K562 (cell line): ENCODE data around the gene SLX4IP. TPM values are rescaled to one million over a fixed set of nuclear protein-coding genes. Genes with fewer than 3 reads are reported as not detected.

Source experiments
- ATF1 ChIP-seq, 2 experiments: fragments of 450-650 bp in 1 of 2; IDR thresholded peaks; 2 replicates each; pipeline ENCODE4 v1.6.1; 2016; ENCODE audit warnings: missing compliant biosample characterization in 1 of 2, missing genetic modification characterization in 1 of 2
- E2F5 ChIP-seq: sonication (generic); formaldehyde crosslinking; IDR thresholded peaks from 2 replicates; pipeline ENCODE4 v1.8.0; 2022; ENCODE audit warnings: mild to moderate bottlenecking, missing genetic modification reagents
- E2F8 ChIP-seq: fragments of 450-650 bp; IDR thresholded peaks from 2 replicates; pipeline ENCODE4 v1.7.1; 2018; ENCODE audit warnings: mild to moderate bottlenecking, low read depth; ENCODE audit not compliant: partially characterized antibody
- ELF2 ChIP-seq: fragments of 250-450 bp; sonication (Bioruptor Pico); IDR thresholded peaks from 2 replicates; pipeline ENCODE4 v1.5.0; 2021; ENCODE audit warnings: mild to moderate bottlenecking
- GTF2F1 ChIP-seq: IDR thresholded peaks from 2 replicates; pipeline ENCODE4 v1.6.1; 2011; ENCODE audit warnings: low read depth, low read length, improper control_type of control experiment
- HCFC1 ChIP-seq: IDR thresholded peaks from 2 replicates; pipeline ENCODE4 v1.6.1; 2012; ENCODE audit warnings: low read depth, low read length, improper control_type of control experiment
- HDAC1 ChIP-seq, 2 experiments: fragments of 450-650 bp; IDR thresholded peaks; 2 replicates each; pipeline ENCODE4 v1.6.1; 2016 to 2017; ENCODE audit warnings: inconsistent platforms in 1 of 2, mild to moderate bottlenecking in 1 of 2, moderate library complexity in 1 of 2
- MTF1 ChIP-seq: fragments of 250-450 bp; sonication (Bioruptor Pico); IDR thresholded peaks from 2 replicates; pipeline ENCODE4 v1.9.0; 2021; ENCODE audit warnings: moderate library complexity, mild to moderate bottlenecking, inconsistent platforms, borderline replicate concordance
- NFIC ChIP-seq: fragments of 450-650 bp; IDR thresholded peaks from 2 replicates; pipeline ENCODE4 v1.6.1; 2017; ENCODE audit warnings: mild to moderate bottlenecking, inconsistent platforms
- NR2C2 ChIP-seq, 2 experiments: fragments of 200-800 bp in 1 of 2; sonication (Bioruptor generic) in 1 of 2; sonication (generic) in 1 of 2; formaldehyde crosslinking in 1 of 2; IDR thresholded peaks; 2 replicates each; pipeline versions ENCODE4 v1.6.1 to v1.8.0; 2016 to 2022; ENCODE audit warnings: mild to moderate bottlenecking in 1 of 2, missing compliant biosample characterization in 1 of 2, missing genetic modification characterization in 1 of 2, missing genetic modification reagents in 1 of 2
- POLR2AphosphoS5 ChIP-seq: IDR thresholded peaks from 2 replicates; pipeline ENCODE4 v1.6.1; 2011; ENCODE audit warnings: mild to moderate bottlenecking, low read depth, low read length, moderate library complexity; ENCODE audit not compliant: control insufficient read depth, insufficient read depth
- SMAD2 ChIP-seq: fragments of 150-350 bp; IDR thresholded peaks from 2 replicates; pipeline ENCODE4 v1.6.1; 2014; ENCODE audit warnings: low read depth, mild to moderate bottlenecking, low read length
- TAF1 ChIP-seq: IDR thresholded peaks from 2 replicates; pipeline ENCODE4 v1.6.1; 2011; ENCODE audit warnings: mild to moderate bottlenecking, low read length, moderate library complexity; ENCODE audit not compliant: insufficient read depth, control insufficient read depth, severe bottlenecking; ENCODE audit errors: extremely low read depth
- TAF15 ChIP-seq: fragments of 200-400 bp; formaldehyde crosslinking; IDR thresholded peaks from 2 replicates; pipeline ENCODE4 v1.6.1; 2017; ENCODE audit warnings: mild to moderate bottlenecking, low read depth, low read length, moderate library complexity
- ZNF24 ChIP-seq: fragments of 450-650 bp; IDR thresholded peaks from 2 replicates; pipeline ENCODE4 v1.6.1; 2016
- ZNF592 ChIP-seq: fragments of 450-650 bp; IDR thresholded peaks from 2 replicates; pipeline ENCODE4 v1.6.1; 2017; ENCODE audit warnings: antibody characterized with exemption, mild to moderate bottlenecking
- ZNF668 ChIP-seq: fragments of 250-450 bp; sonication (Bioruptor Pico); IDR thresholded peaks from 2 replicates; pipeline ENCODE4 v1.8.0; 2022; ENCODE audit warnings: mild to moderate bottlenecking, inconsistent platforms
- polyA plus RNA-seq, 8 experiments: library from polyadenylated mRNA; depleted of rRNA in 4 of 8; stranded (reverse) in 5 of 8; unstranded in 3 of 8; fragments of >200 nt; fragmentation: Nextera tagmentation in 2 of 8; fragmentation: Illumina TruSeq in 1 of 8; extraction: Ambion mirVana in 2 of 8; extraction: Trizol in 1 of 8; gene quantifications; 2 replicates each; pipeline versions ENCODE4 v1.2.1 to v1.2.3, GENCODE V29; 2011 to 2014; ENCODE audit warnings: inconsistent platforms in 1 of 8, missing spikeins in 1 of 8
- total RNA-seq, 7 experiments: library from RNA; depleted of rRNA in 6 of 7; stranded (reverse); fragments of >200 nt in 6 of 7; fragmentation: Illumina TruSeq in 2 of 7; extraction: Trizol in 2 of 7; gene quantifications; 2 replicates each; pipeline versions ENCODE4 v1.2.1 to v1.2.3, GENCODE V29; 2011 to 2021; ENCODE audit warnings: low replicate concordance in 1 of 7
- TF ChIP-seq, protein P1 (sequence below): sonication (generic); formaldehyde crosslinking; IDR thresholded peaks from 2 replicates; pipeline ENCODE4 v1.8.0; 2022; ENCODE audit warnings: missing genetic modification reagents, mild to moderate bottlenecking, borderline replicate concordance

SLX4IP gene
- total and polyA plus RNA-seq, 9 of the 15 experiments (the other 6 are each of a cell fraction or from before 2014, with no cell fraction given), result 1.5 to 5.9 (median 3.5) TPM

DNA sequence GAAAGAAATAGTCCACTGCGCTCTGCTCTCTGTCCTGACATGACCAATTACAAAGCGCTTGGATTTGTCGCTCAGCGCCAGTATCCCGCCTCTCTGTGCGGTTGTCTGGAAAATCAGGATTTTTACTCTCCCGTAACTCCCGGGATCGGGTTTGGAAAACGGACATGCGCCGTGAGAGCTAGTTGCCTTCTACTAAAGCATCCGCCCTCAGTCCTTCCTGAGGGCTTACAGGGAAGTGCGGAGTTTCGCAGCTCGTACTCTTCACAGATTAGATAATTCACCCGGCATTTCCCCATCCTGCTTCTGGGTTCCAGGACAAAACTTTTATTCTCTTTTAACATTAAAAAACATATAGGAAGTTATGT, 656 bp upstream of the SLX4IP start (continued):
- TF ChIP-seq E2F5 (CRISPR knock-in tag), result no peak
- no peak for TF ChIP-seq NR2C2 (CRISPR knock-in tag; IDR thresholded peaks at IDR 0.05)
- TF ChIP-seq NR2C2 (tag; IDR thresholded peaks at IDR 0.05), result peak; percentile 83
- TF ChIP-seq NFIC, result peak; percentile 26; the same call in 1 of the 2 replicates
- TF ChIP-seq ATF1 (CRISPR knock-in tag; IDR thresholded peaks at IDR 0.05), result no peak
- peak; percentile 83 for TF ChIP-seq ATF1 (tag; IDR thresholded peaks at IDR 0.05)
- TF ChIP-seq POLR2AphosphoS5, result peak; percentile 90
- no peak for TF ChIP-seq HDAC1 (IDR thresholded peaks at IDR 0.05)
- TF ChIP-seq ELF2, result no peak
- no peak for TF ChIP-seq TAF15
- no peak for TF ChIP-seq GTF2F1
- no peak for TF ChIP-seq ZNF592
- TF ChIP-seq ZNF668 (CRISPR knock-in tag), result no peak
- no peak for TF ChIP-seq ZNF24
- peak; percentile 90 for TF ChIP-seq TAF1
- no peak for TF ChIP-seq MTF1
- no peak for TF ChIP-seq E2F8
- peak; percentile 44 for TF ChIP-seq HCFC1
- TF ChIP-seq SMAD2, result no peak
- TF ChIP-seq, protein P1, sequence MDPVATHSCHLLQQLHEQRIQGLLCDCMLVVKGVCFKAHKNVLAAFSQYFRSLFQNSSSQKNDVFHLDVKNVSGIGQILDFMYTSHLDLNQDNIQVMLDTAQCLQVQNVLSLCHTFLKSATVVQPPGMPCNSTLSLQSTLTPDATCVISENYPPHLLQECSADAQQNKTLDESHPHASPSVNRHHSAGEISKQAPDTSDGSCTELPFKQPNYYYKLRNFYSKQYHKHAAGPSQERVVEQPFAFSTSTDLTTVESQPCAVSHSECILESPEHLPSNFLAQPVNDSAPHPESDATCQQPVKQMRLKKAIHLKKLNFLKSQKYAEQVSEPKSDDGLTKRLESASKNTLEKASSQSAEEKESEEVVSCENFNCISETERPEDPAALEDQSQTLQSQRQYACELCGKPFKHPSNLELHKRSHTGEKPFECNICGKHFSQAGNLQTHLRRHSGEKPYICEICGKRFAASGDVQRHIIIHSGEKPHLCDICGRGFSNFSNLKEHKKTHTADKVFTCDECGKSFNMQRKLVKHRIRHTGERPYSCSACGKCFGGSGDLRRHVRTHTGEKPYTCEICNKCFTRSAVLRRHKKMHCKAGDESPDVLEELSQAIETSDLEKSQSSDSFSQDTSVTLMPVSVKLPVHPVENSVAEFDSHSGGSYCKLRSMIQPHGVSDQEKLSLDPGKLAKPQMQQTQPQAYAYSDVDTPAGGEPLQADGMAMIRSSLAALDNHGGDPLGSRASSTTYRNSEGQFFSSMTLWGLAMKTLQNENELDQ (CRISPR knock-in tag), result no peak
